HepG2 (cell line): ENCODE data around the gene SLC25A11. TPM values are rescaled to one million over a fixed set of nuclear protein-coding genes. Genes with fewer than 3 reads are reported as not detected.

Experiments
- CAMTA2 ChIP-seq: sonication (generic); formaldehyde crosslinking; IDR thresholded peaks from 2 replicates; pipeline ENCODE4 v1.4.0; 2020; ENCODE audit warnings: mild to moderate bottlenecking, missing genetic modification reagents, borderline replicate concordance
- HNRNPH1 ChIP-seq: fragments of 200-400 bp; formaldehyde crosslinking; optimal IDR thresholded peaks from 2 replicates; pipeline ENCODE3; 2017; ENCODE audit warnings: mild to moderate bottlenecking, low read depth, low read length
- KLF15 ChIP-seq: sonication (generic); formaldehyde crosslinking; IDR thresholded peaks from 2 replicates; pipeline ENCODE4 v1.8.1; 2023; ENCODE audit warnings: borderline replicate concordance, mild to moderate bottlenecking, inconsistent platforms, missing genetic modification reagents, mixed read lengths
- TCF12 ChIP-seq, 2 experiments: fragments of 450-650 bp in 1 of 2; sonication (generic) in 1 of 2; formaldehyde crosslinking in 1 of 2; IDR thresholded peaks; 2 replicates each; pipeline versions ENCODE4 v1.6.1 to v1.8.0; 2017 to 2022; ENCODE audit warnings: antibody characterized with exemption in 1 of 2, mild to moderate bottlenecking in 1 of 2, missing genetic modification reagents in 1 of 2, moderate library complexity in 1 of 2
- ZEB1 ChIP-seq: IDR thresholded peaks from 2 replicates; pipeline ENCODE4 v1.6.1; 2012; ENCODE audit warnings: mild to moderate bottlenecking, low read depth, inconsistent platforms; ENCODE audit not compliant: insufficient replicate concordance
- ZNF20 ChIP-seq: sonication (generic); formaldehyde crosslinking; IDR thresholded peaks from 2 replicates; pipeline ENCODE4 v1.4.0; 2020; ENCODE audit warnings: mild to moderate bottlenecking, moderate library complexity, missing genetic modification reagents
- ZNF709 ChIP-seq: sonication (generic); formaldehyde crosslinking; IDR thresholded peaks from 2 replicates; pipeline ENCODE4 v1.5.0; 2020; ENCODE audit warnings: mild to moderate bottlenecking, missing genetic modification reagents
- polyA plus RNA-seq, 8 experiments: library from polyadenylated mRNA; depleted of rRNA in 3 of 8; stranded (reverse) in 7 of 8; unstranded in 1 of 8; fragments of >200 nt; fragmentation: Illumina TruSeq in 4 of 8; extraction: Trizol in 4 of 8; gene quantifications; 2 replicates each; pipeline versions ENCODE4 v1.2.1 to v1.2.3, GENCODE V29; 2011 to 2016; ENCODE audit warnings: low read depth in 4 of 8, missing spikeins in 1 of 8, mixed read lengths in 1 of 8; ENCODE audit not compliant: insufficient read depth in 1 of 8
- total RNA-seq, 5 experiments: library from RNA; depleted of rRNA; stranded (reverse); fragments of >200 nt; fragmentation: Illumina TruSeq; extraction: Trizol; gene quantifications; 2 replicates each; pipeline ENCODE4 v1.2.3, GENCODE V29; 2016; ENCODE audit warnings: low read depth in 1 of 5
- TF ChIP-seq, protein P1 (sequence below): sonication (generic); formaldehyde crosslinking; IDR thresholded peaks from 2 replicates; pipeline ENCODE4 v1.8.1; 2023; ENCODE audit warnings: mild to moderate bottlenecking, moderate library complexity, missing genetic modification reagents
- TF ChIP-seq, protein P2 (sequence below): IDR thresholded peaks from 2 replicates; pipeline ENCODE4 v1.6.1; 2016; ENCODE audit warnings: missing genetic modification reagents, missing compliant biosample characterization
- TF ChIP-seq, protein P3 (sequence below): sonication (generic); formaldehyde crosslinking; IDR thresholded peaks from 2 replicates; pipeline ENCODE4 v1.5.0; 2020; ENCODE audit warnings: missing genetic modification reagents, mild to moderate bottlenecking, borderline replicate concordance
- TF ChIP-seq, protein P4 (sequence below): sonication (generic); formaldehyde crosslinking; IDR thresholded peaks from 2 replicates; pipeline ENCODE4 v1.4.0; 2020; ENCODE audit warnings: missing genetic modification reagents, borderline replicate concordance
- TF ChIP-seq, protein P5 (sequence below): sonication (generic); formaldehyde crosslinking; IDR thresholded peaks from 2 replicates; pipeline ENCODE4 v1.8.1; 2023; ENCODE audit warnings: mild to moderate bottlenecking, inconsistent platforms, moderate library complexity, missing genetic modification reagents, borderline replicate concordance
- TF ChIP-seq, protein P6 (sequence below): sonication (generic); formaldehyde crosslinking; IDR thresholded peaks from 2 replicates; pipeline ENCODE4 v1.5.1; 2020; ENCODE audit warnings: missing genetic modification reagents, mild to moderate bottlenecking, borderline replicate concordance

Gene SLC25A11
- total and polyA plus RNA-seq, 2 of the 13 experiments (the other 11 are each of a cell fraction or from before 2014, with no cell fraction given) = 35.4 to 47.2 TPM

DNA sequence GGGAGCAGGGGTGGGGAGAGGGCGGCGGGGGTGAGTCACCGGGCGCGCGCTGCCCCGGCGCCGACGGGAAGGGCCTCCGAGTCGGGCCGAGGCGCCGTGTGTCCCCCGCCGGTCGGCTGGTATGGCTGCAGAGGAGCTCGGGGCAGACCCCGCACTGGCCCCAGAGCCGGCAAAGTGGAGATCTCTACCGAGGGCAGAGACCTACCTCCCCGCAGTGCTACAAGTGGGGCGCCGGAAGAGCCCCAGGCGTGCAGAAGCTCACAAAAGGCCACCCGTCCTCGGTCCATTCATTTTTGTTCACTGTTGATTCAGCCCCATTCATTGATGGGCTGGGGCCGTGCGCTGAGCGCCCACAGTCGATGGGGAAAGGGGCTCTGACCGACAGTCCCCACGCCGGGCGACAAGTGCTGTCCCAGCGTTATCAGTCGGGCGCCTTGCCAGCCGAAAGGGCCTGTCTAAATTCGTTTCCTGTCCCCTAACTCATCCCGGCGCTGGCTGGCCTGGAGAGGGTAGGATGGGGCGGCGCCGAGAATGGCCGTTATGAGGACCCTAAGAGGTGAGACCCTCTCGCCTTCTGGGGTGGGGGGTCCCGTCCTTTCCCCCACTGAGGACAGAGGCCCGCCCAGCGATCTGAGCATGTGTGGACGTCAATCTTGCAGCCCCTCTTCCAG is 10.4 kb upstream of the SLC25A11 start (continued):
- TF ChIP-seq, protein P1, sequence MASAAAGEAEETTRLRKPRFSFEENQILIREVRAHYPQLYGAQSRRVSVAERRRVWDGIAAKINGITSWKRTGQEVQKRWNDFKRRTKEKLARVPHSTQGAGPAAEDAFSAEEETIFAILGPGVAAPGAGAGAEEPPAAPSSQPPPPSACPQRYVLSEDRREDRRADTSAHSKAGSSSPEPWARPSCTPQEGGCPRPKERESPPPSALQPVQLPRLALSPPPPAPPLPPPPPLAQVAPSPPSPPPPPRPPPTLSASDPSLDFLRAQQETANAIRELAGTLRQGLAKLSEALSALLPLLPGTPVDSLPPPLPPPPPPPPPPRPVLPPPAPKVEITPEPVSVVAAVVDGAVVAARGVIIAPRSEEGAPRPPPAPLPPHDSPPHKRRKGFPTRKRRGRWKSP (CRISPR knock-in tag) = peak; percentile 15; the same call in 1 of the 2 replicates
- TF ChIP-seq HNRNPH1 (no peak), CAMTA2 (CRISPR knock-in tag) (no peak), TCF12 (IDR thresholded peaks at IDR 0.05) (no peak), TCF12 (CRISPR knock-in tag; IDR thresholded peaks at IDR 0.05) (0 out of 2 replicates have a peak, but pooled peaks have one; percentile 48), ZNF20 (0 out of 2 replicates have a peak, but pooled peaks have one; percentile 49), KLF15 (CRISPR knock-in tag) (peak; percentile 17; the same call in 1 of the 2 replicates), ZNF709 (CRISPR knock-in tag) (0 out of 2 replicates have a peak, but pooled peaks have one; percentile 9), ZEB1 (peak; percentile 65)
- TF ChIP-seq, protein P2, sequence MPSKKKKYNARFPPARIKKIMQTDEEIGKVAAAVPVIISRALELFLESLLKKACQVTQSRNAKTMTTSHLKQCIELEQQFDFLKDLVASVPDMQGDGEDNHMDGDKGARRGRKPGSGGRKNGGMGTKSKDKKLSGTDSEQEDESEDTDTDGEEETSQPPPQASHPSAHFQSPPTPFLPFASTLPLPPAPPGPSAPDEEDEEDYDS (CRISPR knock-in tag) = no peak
- TF ChIP-seq, protein P3, sequence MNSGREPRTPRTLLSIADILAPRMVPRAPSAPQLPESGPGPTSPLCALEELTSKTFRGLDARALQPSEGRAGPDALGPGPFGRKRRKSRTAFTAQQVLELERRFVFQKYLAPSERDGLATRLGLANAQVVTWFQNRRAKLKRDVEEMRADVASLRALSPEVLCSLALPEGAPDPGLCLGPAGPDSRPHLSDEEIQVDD (CRISPR knock-in tag) = no peak
- TF ChIP-seq, protein P4, sequence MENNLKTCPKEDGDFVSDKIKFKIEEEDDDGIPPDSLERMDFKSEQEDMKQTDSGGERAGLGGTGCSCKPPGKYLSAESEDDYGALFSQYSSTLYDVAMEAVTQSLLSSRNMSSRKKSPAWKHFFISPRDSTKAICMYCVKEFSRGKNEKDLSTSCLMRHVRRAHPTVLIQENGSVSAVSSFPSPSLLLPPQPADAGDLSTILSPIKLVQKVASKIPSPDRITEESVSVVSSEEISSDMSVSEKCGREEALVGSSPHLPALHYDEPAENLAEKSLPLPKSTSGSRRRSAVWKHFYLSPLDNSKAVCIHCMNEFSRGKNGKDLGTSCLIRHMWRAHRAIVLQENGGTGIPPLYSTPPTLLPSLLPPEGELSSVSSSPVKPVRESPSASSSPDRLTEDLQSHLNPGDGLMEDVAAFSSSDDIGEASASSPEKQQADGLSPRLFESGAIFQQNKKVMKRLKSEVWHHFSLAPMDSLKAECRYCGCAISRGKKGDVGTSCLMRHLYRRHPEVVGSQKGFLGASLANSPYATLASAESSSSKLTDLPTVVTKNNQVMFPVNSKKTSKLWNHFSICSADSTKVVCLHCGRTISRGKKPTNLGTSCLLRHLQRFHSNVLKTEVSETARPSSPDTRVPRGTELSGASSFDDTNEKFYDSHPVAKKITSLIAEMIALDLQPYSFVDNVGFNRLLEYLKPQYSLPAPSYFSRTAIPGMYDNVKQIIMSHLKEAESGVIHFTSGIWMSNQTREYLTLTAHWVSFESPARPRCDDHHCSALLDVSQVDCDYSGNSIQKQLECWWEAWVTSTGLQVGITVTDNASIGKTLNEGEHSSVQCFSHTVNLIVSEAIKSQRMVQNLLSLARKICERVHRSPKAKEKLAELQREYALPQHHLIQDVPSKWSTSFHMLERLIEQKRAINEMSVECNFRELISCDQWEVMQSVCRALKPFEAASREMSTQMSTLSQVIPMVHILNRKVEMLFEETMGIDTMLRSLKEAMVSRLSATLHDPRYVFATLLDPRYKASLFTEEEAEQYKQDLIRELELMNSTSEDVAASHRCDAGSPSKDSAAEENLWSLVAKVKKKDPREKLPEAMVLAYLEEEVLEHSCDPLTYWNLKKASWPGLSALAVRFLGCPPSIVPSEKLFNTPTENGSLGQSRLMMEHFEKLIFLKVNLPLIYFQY (CRISPR knock-in tag) = no peak
- TF ChIP-seq, protein P5, sequence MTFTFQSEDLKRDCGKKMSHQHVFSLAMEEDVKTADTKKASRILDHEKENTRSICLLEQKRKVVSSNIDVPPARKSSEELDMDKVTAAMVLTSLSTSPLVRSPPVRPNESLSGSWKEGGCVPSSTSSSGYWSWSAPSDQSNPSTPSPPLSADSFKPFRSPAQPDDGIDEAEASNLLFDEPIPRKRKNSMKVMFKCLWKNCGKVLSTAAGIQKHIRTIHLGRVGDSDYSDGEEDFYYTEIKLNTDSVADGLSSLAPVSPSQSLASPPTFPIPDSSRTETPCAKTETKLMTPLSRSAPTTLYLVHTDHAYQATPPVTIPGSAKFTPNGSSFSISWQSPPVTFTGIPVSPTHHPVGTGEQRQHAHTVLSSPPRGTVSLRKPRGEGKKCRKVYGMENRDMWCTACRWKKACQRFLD (CRISPR knock-in tag) = no peak
- TF ChIP-seq, protein P6, sequence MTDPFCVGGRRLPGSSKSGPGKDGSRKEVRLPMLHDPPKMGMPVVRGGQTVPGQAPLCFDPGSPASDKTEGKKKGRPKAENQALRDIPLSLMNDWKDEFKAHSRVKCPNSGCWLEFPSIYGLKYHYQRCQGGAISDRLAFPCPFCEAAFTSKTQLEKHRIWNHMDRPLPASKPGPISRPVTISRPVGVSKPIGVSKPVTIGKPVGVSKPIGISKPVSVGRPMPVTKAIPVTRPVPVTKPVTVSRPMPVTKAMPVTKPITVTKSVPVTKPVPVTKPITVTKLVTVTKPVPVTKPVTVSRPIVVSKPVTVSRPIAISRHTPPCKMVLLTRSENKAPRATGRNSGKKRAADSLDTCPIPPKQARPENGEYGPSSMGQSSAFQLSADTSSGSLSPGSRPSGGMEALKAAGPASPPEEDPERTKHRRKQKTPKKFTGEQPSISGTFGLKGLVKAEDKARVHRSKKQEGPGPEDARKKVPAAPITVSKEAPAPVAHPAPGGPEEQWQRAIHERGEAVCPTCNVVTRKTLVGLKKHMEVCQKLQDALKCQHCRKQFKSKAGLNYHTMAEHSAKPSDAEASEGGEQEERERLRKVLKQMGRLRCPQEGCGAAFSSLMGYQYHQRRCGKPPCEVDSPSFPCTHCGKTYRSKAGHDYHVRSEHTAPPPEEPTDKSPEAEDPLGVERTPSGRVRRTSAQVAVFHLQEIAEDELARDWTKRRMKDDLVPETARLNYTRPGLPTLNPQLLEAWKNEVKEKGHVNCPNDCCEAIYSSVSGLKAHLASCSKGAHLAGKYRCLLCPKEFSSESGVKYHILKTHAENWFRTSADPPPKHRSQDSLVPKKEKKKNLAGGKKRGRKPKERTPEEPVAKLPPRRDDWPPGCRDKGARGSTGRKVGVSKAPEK (CRISPR knock-in tag) = no peak
